DND-41 (cell line): ENCODE measurements around the gene CYP4V2.

Source experiments
- ATAC-seq: fragments of 200-7000 bp; cut with Tn5 transposase; 3 replicates; pipeline ENCODE4 v1.9.1; 2021; ENCODE audit warnings: low read depth; ENCODE audit not compliant: insufficient read depth
- DNase-seq: peaks from one replicate; pipeline ENCODE4 v3.0.0-alpha.2; 2020
- H2AFZ ChIP-seq: 2 replicates; pipeline ENCODE4 v1.6.0; 2012; ENCODE audit warnings: low read depth, low read length
- H3K27ac ChIP-seq: 2 replicates; pipeline ENCODE4 v1.5.1; 2012; ENCODE audit warnings: low read length, inconsistent platforms
- H3K27me3 ChIP-seq: fragments of 200-600 bp; sonication (generic); 2 replicates; pipeline ENCODE4 v1.6.0; 2012; ENCODE audit warnings: low read length, mild to moderate bottlenecking, inconsistent platforms; ENCODE audit not compliant: insufficient read depth, poor library complexity
- H3K36me3 ChIP-seq: 2 replicates; pipeline ENCODE4 v1.5.1; 2012; ENCODE audit warnings: low read length, inconsistent platforms; ENCODE audit not compliant: insufficient read depth
- H3K4me1 ChIP-seq: 2 replicates; pipeline ENCODE4 v1.5.1; 2012; ENCODE audit warnings: mild to moderate bottlenecking, low read length; ENCODE audit not compliant: insufficient read depth
- H3K4me2 ChIP-seq: 2 replicates; pipeline ENCODE4 v1.6.0; 2012; ENCODE audit warnings: mild to moderate bottlenecking, moderate library complexity, low read length, inconsistent platforms; ENCODE audit not compliant: insufficient read depth
- H3K4me3 ChIP-seq, 2 experiments: fragments of 200-600 bp in 1 of 2; shearing (Covaris generic) in 1 of 2; 2 replicates each; pipeline ENCODE4 v1.5.1; 2012 to 2016; ENCODE audit warnings: inconsistent platforms in 2 of 2, low read length in 2 of 2, mild to moderate bottlenecking in 2 of 2, low read depth in 1 of 2, moderate library complexity in 1 of 2
- H3K79me2 ChIP-seq: 2 replicates; pipeline ENCODE4 v1.6.0; 2012; ENCODE audit warnings: low read length, inconsistent platforms; ENCODE audit not compliant: insufficient read depth
- H3K9ac ChIP-seq: 2 replicates; pipeline ENCODE4 v1.6.0; 2012; ENCODE audit warnings: low read depth, mild to moderate bottlenecking, inconsistent platforms, low read length, moderate library complexity
- H3K9me3 ChIP-seq: 2 replicates; pipeline ENCODE4 v1.5.1; 2012; ENCODE audit warnings: low read length, moderate library complexity, mild to moderate bottlenecking, inconsistent platforms; ENCODE audit not compliant: insufficient read depth, severe bottlenecking
- H4K20me1 ChIP-seq: 2 replicates; pipeline ENCODE4 v1.6.0; 2012; ENCODE audit warnings: low read length; ENCODE audit not compliant: insufficient read depth
- EZH2 ChIP-seq: IDR thresholded peaks from 3 replicates; pipeline ENCODE4 v1.6.1; 2012; ENCODE audit warnings: borderline replicate concordance, low read depth, mild to moderate bottlenecking, moderate library complexity, low read length, inconsistent platforms; ENCODE audit not compliant: severe bottlenecking
- TF ChIP-seq, protein P1 (sequence below): IDR thresholded peaks from 2 replicates; pipeline ENCODE4 v1.5.1; 2012; ENCODE audit warnings: borderline replicate concordance, low read length, moderate library complexity, mild to moderate bottlenecking; ENCODE audit not compliant: poor library complexity, severe bottlenecking; ENCODE audit errors: extremely low read depth

Gene CYP4V2

DNA sequence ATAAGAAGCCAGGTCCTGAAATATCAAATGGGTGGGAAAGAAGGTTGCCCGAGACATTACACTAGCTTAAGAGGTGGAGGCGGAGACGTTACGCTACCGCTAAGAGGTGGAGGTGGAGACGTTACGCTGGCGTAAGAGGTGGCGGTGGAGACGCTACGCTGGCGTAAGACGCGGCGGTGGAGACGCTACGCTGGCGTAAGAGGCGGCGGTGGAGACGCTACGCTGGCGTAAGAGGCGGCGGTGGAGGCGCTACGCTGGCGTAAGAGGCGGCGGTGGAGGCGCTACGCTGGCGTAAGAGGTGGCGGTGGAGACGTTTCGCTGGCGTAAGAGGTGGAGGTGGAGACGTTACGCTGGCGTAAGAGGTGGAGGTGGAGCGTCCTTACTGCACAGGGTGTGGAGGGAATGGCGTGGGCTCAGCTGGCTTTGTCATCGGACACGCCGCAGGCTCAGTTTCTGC, 12.8 kb downstream of the CYP4V2 start:
- Histone ChIP-seq H3K4me1 (no peaks in the 10 kb centered on the region), H2AFZ (no peak overlapping the region)

DNA sequence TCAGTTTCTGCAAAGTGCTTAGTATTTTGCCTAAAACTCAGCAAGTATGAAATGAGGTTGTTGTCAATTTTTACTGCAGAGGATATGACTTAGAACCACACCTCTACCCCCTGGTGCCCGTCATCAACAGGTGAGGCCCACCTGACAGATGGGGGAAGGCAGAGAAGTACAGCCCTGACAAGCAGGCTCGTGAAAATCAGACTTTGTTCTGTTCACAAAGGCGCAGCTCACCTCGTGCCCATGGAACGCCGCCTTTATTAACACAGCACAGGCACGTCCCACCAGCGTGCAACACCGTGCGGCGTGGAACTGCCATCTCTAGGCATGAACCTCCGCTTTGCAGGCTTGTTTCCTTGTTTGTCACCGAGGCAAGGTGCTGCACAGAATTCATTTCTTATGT, 13.3 kb downstream of the CYP4V2 start:
- DNase-seq (no peak), ATAC-seq (no peak; the same call in 2 of the 3 replicates)
- TF ChIP-seq, protein P1, sequence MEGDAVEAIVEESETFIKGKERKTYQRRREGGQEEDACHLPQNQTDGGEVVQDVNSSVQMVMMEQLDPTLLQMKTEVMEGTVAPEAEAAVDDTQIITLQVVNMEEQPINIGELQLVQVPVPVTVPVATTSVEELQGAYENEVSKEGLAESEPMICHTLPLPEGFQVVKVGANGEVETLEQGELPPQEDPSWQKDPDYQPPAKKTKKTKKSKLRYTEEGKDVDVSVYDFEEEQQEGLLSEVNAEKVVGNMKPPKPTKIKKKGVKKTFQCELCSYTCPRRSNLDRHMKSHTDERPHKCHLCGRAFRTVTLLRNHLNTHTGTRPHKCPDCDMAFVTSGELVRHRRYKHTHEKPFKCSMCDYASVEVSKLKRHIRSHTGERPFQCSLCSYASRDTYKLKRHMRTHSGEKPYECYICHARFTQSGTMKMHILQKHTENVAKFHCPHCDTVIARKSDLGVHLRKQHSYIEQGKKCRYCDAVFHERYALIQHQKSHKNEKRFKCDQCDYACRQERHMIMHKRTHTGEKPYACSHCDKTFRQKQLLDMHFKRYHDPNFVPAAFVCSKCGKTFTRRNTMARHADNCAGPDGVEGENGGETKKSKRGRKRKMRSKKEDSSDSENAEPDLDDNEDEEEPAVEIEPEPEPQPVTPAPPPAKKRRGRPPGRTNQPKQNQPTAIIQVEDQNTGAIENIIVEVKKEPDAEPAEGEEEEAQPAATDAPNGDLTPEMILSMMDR = no peak
- no peak for TF ChIP-seq EZH2
- no peak overlapping the region for H3K4me2 ChIP-seq
- H3K4me3 ChIP-seq = no peak overlapping the region
- H3K9ac ChIP-seq = no peak overlapping the region
- no peaks in the 10 kb centered on the region for H3K4me1 ChIP-seq
- H3K27ac ChIP-seq = no peak overlapping the region
- H4K20me1 ChIP-seq = no peaks in the 10 kb centered on the region; the same call in 1 of the 2 replicates
- H3K36me3 ChIP-seq = peaks cover 18% of the 10 kb centered on the region
- peaks cover 8% of the 10 kb centered on the region for H3K9me3 ChIP-seq
- H3K79me2 ChIP-seq = no peaks in the 10 kb centered on the region
- H2AFZ ChIP-seq = no peak overlapping the region
- H3K27me3 ChIP-seq = no peaks in the 10 kb centered on the region

More for the DNA sequence above, 12.8 kb downstream of the CYP4V2 start:
- no peak overlapping the region for H3K9ac ChIP-seq
- no peak overlapping the region for H3K4me2 ChIP-seq
- peaks cover 13% of the 10 kb centered on the region for H3K36me3 ChIP-seq
- H3K79me2 ChIP-seq = no peaks in the 10 kb centered on the region
- no peak for TF ChIP-seq EZH2
- TF ChIP-seq, protein P1 = no peak
- peaks cover 5% of the 10 kb centered on the region for H3K9me3 ChIP-seq
- H3K27me3 ChIP-seq = no peaks in the 10 kb centered on the region
- H3K27ac ChIP-seq = no peak overlapping the region
- H3K4me3 ChIP-seq = no peak overlapping the region
- H4K20me1 ChIP-seq = no peaks in the 10 kb centered on the region; the same call in 1 of the 2 replicates
- no peak for ATAC-seq
- no peak for DNase-seq

DNA sequence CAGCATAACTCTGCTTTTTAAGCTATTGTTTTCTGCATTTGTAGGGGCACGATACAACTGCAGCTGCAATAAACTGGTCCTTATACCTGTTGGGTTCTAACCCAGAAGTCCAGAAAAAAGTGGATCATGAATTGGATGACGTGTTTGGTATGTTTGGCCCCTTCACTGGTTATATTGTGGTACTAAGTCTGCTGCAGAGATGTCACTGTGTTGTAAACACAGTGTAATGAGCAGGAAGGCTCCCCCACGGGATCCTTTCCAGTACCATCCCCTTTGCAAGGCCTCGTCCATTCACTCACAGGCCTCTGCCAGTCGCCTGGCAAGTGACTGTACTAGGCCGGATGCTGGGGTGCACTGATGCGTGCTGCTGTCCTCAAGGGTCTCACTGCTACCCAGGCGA, 13.8 kb downstream of the CYP4V2 start:
- H3K27ac ChIP-seq = no peak overlapping the region
- no peak for DNase-seq

More for the DNA sequence above, 13.8 kb downstream of the CYP4V2 start:
- Histone ChIP-seq H3K36me3 (peaks cover 21% of the 10 kb centered on the region), H3K4me2 (no peak overlapping the region), H2AFZ (no peak overlapping the region), H3K4me1 (no peaks in the 10 kb centered on the region), H3K9ac (no peak overlapping the region), H3K27me3 (no peaks in the 10 kb centered on the region), H4K20me1 (no peaks in the 10 kb centered on the region; the same call in 1 of the 2 replicates), H3K4me3 (no peak overlapping the region), H3K79me2 (no peaks in the 10 kb centered on the region), H3K9me3 (peaks cover 8% of the 10 kb centered on the region)
- ATAC-seq = no peak
- TF ChIP-seq, protein P1 = no peak
- TF ChIP-seq EZH2 = no peak
